Fibroblast of peridontal ligament (primary cell): ENCODE measurements around the gene BPIFB3.

Source experiments
- DNase-seq: peaks from one replicate; pipeline ENCODE4 v3.0.0-alpha.2; 2010; ENCODE audit errors: extremely low read depth

The BPIFB3 gene

GRCh38 chr20:33015700-33016580 is 37.8 kb upstream of the BPIFB3 start:
- no peak for DNase-seq

- DNase-seq = no peak
Measured at GRCh38 chr20:33016581-33017109, 37.1 kb upstream of the BPIFB3 start.

GRCh38 chr20:33017542-33017941 is 36.2 kb upstream of the BPIFB3 start:
- DNase-seq = no peak

- no peak for DNase-seq
Measured at GRCh38 chr20:33018169-33018931, 35.4 kb upstream of the BPIFB3 start.

- DNase-seq = no peak
Measured at GRCh38 chr20:33019465-33020277, 34.0 kb upstream of the BPIFB3 start.

- DNase-seq = no peak
Measured at GRCh38 chr20:33020278-33021161, 33.2 kb upstream of the BPIFB3 start.

- no peak for DNase-seq
Measured at GRCh38 chr20:33021879-33022278, 31.8 kb upstream of the BPIFB3 start.

- DNase-seq = no peak
Measured at GRCh38 chr20:33022289-33022688, 31.4 kb upstream of the BPIFB3 start.

- no peak for DNase-seq
Measured at GRCh38 chr20:33022694-33023438, 30.8 kb upstream of the BPIFB3 start.

GRCh38 chr20:33023439-33024242 is 30.1 kb upstream of the BPIFB3 start:
- no peak for DNase-seq

GRCh38 chr20:33024243-33024560 is 29.5 kb upstream of the BPIFB3 start:
- DNase-seq = no peak

- DNase-seq = no peak
Measured at GRCh38 chr20:33024609-33025317, 28.9 kb upstream of the BPIFB3 start.

GRCh38 chr20:33025318-33025876 is 28.3 kb upstream of the BPIFB3 start:
- no peak for DNase-seq

- DNase-seq = no peak
Measured at GRCh38 chr20:33026072-33026778, 27.5 kb upstream of the BPIFB3 start.

- no peak for DNase-seq
Measured at GRCh38 chr20:33026779-33027759, 26.6 kb upstream of the BPIFB3 start.
